ENCODE measurements around the gene CASZ1. TPM values are rescaled to one million over a fixed set of nuclear protein-coding genes. Genes with fewer than 3 reads are reported as not detected.
A peak's percentile ranks its signal among the peaks of the same experiment; 100 is the strongest.

The CASZ1 gene
- total RNA-seq, 1 experiment from 2014 or later, result 11.1 TPM

DNA sequence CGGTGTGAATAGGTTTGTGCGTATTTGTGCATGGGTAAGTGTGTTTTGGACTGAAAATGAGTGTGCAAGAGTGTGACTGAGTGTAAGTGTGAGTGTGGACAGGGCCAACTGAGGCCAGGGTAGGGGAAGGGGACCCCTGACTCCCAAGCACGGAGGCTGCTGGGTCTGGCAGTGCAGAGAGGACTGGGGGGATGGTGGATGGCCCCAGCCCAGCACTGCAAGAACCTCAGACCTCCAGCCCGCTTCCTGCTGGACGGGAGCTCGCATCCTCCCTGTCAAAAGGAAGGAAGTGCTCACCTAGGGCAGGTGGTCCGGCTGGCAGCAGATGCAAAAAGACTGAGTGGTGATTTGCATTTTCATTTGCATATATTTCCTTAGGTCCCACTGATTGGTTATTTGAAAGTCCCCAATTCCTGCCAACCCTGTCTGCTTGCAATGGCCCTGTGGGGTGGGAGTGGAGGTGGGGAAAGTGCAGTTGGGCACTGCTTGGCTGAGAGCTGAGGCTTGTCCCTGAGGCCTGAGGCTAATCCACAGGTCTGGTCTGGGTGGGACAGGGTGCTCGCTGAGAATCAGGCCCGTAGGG is 42.8 kb upstream of the CASZ1 start:
- Mint-ChIP-seq H3K4me3 (ENCODE audit: unreplicated experiment) (no peak overlapping the region), H3K9me3 (ENCODE audit: unreplicated experiment) (peaks cover 8% of the 10 kb centered on the region), H3K36me3 (ENCODE audit: insufficient read depth, unreplicated experiment) (no peaks in the 10 kb centered on the region), H3K27me3 (ENCODE audit: insufficient read depth, unreplicated experiment) (no peaks in the 10 kb centered on the region), H3K27ac (ENCODE audit: low read depth, unreplicated experiment) (no peak overlapping the region), H3K4me1 (ENCODE audit: insufficient read depth, unreplicated experiment) (peaks cover 7% of the 10 kb centered on the region)
- POLR2A ChIA-PET, result no interaction called here
- BruUV-seq (replicated peaks), result no TSS peak
- DNase-seq (ENCODE audit: unreplicated experiment), result no peak
- TF ChIP-seq, protein P1, sequence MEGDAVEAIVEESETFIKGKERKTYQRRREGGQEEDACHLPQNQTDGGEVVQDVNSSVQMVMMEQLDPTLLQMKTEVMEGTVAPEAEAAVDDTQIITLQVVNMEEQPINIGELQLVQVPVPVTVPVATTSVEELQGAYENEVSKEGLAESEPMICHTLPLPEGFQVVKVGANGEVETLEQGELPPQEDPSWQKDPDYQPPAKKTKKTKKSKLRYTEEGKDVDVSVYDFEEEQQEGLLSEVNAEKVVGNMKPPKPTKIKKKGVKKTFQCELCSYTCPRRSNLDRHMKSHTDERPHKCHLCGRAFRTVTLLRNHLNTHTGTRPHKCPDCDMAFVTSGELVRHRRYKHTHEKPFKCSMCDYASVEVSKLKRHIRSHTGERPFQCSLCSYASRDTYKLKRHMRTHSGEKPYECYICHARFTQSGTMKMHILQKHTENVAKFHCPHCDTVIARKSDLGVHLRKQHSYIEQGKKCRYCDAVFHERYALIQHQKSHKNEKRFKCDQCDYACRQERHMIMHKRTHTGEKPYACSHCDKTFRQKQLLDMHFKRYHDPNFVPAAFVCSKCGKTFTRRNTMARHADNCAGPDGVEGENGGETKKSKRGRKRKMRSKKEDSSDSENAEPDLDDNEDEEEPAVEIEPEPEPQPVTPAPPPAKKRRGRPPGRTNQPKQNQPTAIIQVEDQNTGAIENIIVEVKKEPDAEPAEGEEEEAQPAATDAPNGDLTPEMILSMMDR (IDR thresholded peaks at IDR 0.05; ENCODE audit: unreplicated experiment), result no peak
- CTCF ChIA-PET, result no interaction called here
- intact Hi-C loops (cut with micrococcal nuclease), result no loop called here

DNA sequence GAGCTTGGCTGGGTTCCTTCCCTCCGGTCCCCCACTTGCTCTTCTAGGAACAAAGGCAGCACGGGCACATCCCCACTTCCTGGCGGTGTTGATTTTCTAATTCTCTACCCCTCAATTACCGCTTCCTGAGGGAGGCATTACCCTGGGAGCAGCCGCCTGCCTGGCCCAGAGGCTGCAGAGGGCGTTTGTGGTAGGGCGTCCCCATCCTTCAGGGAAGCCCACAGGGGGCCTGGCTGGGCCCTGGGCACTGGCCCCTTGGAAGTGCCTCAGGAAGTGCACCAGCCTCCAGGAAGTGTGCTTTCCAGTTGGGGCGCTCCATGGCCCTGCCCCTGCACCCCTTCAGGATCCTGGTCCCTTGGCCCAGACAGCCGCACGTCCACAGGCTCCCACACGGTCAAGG is 42.1 kb upstream of the CASZ1 start:
- Mint-ChIP-seq H3K4me1 (ENCODE audit: insufficient read depth, unreplicated experiment) (peaks cover 14% of the 10 kb centered on the region), H3K4me3 (ENCODE audit: unreplicated experiment) (no peak overlapping the region), H3K27ac (ENCODE audit: low read depth, unreplicated experiment) (no peak overlapping the region), H3K9me3 (ENCODE audit: unreplicated experiment) (peaks cover 1% of the 10 kb centered on the region), H3K27me3 (ENCODE audit: insufficient read depth, unreplicated experiment) (no peaks in the 10 kb centered on the region), H3K36me3 (ENCODE audit: insufficient read depth, unreplicated experiment) (no peaks in the 10 kb centered on the region)
- no TSS peak for BruUV-seq (replicated peaks)
- intact Hi-C loops (cut with micrococcal nuclease), result no loop called here
- ChIA-PET POLR2A (no interaction called here), CTCF (interaction anchor here (1.9 kb wide), 1 partner anchor 23 kb away, joined by 4 read pairs; no protein-coding TSS in a partner anchor)
- no peak for DNase-seq (ENCODE audit: unreplicated experiment)
- TF ChIP-seq, protein P1 (IDR thresholded peaks at IDR 0.05; ENCODE audit: unreplicated experiment), result no peak

DNA sequence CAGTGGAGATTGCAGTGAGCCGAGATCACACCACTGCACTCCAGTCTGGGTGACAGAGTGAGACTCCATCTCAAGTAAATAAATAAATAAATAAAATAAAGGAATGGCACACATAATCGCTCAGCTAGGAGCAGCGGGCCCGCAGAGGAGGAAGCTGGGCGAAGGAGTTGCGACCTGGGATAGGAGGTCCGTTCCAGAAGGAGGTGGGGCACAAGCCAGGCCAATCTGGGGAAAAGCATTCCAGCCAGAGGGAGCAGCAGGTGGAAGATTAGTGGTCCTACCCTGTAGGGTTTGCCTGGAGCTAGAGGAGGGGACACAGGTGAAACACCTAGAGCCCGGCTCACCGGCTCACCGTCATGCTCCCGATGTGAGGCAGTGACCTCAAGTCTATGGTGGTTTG is 40.3 kb upstream of the CASZ1 start:
- Mint-ChIP-seq H3K4me3 (ENCODE audit: unreplicated experiment) (no peak overlapping the region), H3K27ac (ENCODE audit: low read depth, unreplicated experiment) (no peak overlapping the region), H3K27me3 (ENCODE audit: insufficient read depth, unreplicated experiment) (no peaks in the 10 kb centered on the region), H3K9me3 (ENCODE audit: unreplicated experiment) (no peaks in the 10 kb centered on the region), H3K36me3 (ENCODE audit: insufficient read depth, unreplicated experiment) (no peaks in the 10 kb centered on the region), H3K4me1 (ENCODE audit: insufficient read depth, unreplicated experiment) (peaks cover 25% of the 10 kb centered on the region)
- DNase-seq (ENCODE audit: unreplicated experiment), result no peak
- POLR2A ChIA-PET, result interaction anchor here (0.6 to 0.7 kb wide), 2 partner anchors 12 to 56 kb away, joined by 3 read pairs; no protein-coding TSS in a partner anchor
- BruUV-seq (replicated peaks), result no TSS peak
- TF ChIP-seq, protein P1 (IDR thresholded peaks at IDR 0.05; ENCODE audit: unreplicated experiment), result no peak
- CTCF ChIA-PET, result no interaction called here
- intact Hi-C loops (cut with micrococcal nuclease), result no loop called here

DNA sequence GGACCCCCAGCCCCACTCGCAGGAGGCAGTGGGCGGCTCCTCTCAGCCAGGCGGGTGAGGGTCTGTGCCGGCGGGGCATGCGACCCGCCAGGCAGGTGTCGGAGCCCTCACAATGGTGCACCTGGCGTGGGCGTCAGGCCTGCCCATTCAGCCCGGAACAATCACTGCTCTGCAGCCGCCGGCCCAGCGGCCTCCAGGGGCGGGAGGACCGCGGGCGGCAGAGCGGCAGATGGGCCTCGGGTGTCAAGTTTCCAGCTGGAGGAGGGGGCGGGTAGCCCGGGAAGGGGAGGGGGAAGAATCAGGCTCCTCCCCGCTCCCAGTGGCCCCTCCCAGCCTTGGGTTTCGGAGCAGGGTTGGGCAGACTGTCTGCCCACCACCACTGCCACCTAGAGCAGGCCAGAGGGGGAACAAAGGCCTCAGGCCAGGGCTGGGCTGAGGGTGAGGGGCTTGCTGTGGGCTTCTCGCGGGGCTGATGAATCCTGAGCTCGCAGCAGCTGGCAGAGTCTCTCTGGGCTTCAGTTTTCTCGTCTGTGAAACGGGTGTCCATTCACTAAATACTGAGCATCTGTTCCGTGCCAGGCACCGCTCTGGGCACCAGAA is 39.5 kb upstream of the CASZ1 start:
- no TSS peak for BruUV-seq (replicated peaks)
- Mint-ChIP-seq H3K27me3 (ENCODE audit: insufficient read depth, unreplicated experiment) (no peaks in the 10 kb centered on the region), H3K4me1 (ENCODE audit: insufficient read depth, unreplicated experiment) (peaks cover 32% of the 10 kb centered on the region), H3K27ac (ENCODE audit: low read depth, unreplicated experiment) (no peak overlapping the region), H3K36me3 (ENCODE audit: insufficient read depth, unreplicated experiment) (no peaks in the 10 kb centered on the region), H3K9me3 (ENCODE audit: unreplicated experiment) (no peaks in the 10 kb centered on the region), H3K4me3 (ENCODE audit: unreplicated experiment) (no peak overlapping the region)
- ChIA-PET POLR2A (no interaction called here), CTCF (interaction anchor here (0.6 kb wide), 1 partner anchor 81 kb away, joined by 3 read pairs; no protein-coding TSS in a partner anchor)
- peak; percentile 39 for DNase-seq (ENCODE audit: unreplicated experiment)
- intact Hi-C loops (cut with micrococcal nuclease), result no loop called here
- TF ChIP-seq, protein P1 (IDR thresholded peaks at IDR 0.05; ENCODE audit: unreplicated experiment), result no peak

Measured in MCF 10A (cell line).